C4-2B (cell line): Measurements from ENCODE around the gene CSDE1.

Experiments
- ZFX ChIP-seq: fragments of 450-650 bp; IDR thresholded peaks from 2 replicates; pipeline ENCODE4 v1.6.1; 2017
- TF ChIP-seq, protein P1 (sequence below): fragments of 450-650 bp; conservative IDR thresholded peaks from 2 replicates; pipeline ENCODE4 v1.5.1; 2017; ENCODE audit warnings: mild to moderate bottlenecking

- TF ChIP-seq, protein P1, sequence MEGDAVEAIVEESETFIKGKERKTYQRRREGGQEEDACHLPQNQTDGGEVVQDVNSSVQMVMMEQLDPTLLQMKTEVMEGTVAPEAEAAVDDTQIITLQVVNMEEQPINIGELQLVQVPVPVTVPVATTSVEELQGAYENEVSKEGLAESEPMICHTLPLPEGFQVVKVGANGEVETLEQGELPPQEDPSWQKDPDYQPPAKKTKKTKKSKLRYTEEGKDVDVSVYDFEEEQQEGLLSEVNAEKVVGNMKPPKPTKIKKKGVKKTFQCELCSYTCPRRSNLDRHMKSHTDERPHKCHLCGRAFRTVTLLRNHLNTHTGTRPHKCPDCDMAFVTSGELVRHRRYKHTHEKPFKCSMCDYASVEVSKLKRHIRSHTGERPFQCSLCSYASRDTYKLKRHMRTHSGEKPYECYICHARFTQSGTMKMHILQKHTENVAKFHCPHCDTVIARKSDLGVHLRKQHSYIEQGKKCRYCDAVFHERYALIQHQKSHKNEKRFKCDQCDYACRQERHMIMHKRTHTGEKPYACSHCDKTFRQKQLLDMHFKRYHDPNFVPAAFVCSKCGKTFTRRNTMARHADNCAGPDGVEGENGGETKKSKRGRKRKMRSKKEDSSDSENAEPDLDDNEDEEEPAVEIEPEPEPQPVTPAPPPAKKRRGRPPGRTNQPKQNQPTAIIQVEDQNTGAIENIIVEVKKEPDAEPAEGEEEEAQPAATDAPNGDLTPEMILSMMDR: no peak
- TF ChIP-seq ZFX: no peak
Measured at GRCh38 chr1:114695430-114696058, 62.2 kb downstream of the CSDE1 start, which contains the start of gene AMPD1.
